Activated naive CD4-positive, alpha-beta T cell treated with Interleukin-2 at 50 U/mL for 16 hours (primary cell): ENCODE measurements around the gene IRF6.

Experiments used
- DNase-seq: peaks from one replicate; pipeline ENCODE4 v3.0.0-alpha.2; 2020

IRF6 gene

DNA sequence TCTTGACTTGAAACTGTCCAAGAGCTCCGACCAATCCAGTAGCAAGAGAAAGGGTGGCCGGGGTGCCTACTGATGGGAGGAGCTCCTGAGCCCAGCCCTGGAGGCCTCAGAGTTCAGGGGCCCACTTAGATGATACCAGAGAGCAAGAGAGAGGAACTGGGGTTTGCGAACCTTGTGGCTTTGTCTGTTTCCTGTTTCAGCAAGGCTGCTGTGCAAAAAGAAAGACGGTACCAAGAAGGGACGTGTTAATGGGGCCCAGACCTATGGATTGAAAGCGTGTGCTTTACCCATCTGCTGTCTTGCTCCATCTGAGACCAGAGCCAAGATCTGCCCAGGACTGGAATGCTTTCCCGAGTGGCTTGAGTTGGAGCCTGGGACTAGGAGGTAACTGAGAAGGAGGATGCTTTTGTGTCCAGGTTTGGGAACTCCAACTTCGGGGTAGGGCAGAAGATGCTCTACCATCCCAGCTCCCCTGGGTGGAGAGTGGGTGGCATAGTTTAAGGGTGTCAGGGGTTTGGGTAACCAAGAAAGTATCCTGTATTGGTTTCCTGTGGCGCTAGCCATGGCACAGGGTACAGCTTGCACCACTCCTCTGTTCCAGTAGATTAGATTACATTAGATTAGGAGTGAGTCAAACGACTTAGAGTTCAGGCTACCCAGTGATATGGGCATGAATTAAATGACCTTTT is 49.9 kb downstream of the IRF6 start, which contains the start of gene TRAF3IP3:
Gene TRAF3IP3, plus strand, starts transcription at position 128 of the 689 bp plus-strand sequence. CDS start 3,987 bp downstream, outside the sequence.
- peak; percentile 78 for DNase-seq

GRCh38 chr1:209755256-209755655 is 50.7 kb downstream of the IRF6 start:
- DNase-seq: no peak

DNA sequence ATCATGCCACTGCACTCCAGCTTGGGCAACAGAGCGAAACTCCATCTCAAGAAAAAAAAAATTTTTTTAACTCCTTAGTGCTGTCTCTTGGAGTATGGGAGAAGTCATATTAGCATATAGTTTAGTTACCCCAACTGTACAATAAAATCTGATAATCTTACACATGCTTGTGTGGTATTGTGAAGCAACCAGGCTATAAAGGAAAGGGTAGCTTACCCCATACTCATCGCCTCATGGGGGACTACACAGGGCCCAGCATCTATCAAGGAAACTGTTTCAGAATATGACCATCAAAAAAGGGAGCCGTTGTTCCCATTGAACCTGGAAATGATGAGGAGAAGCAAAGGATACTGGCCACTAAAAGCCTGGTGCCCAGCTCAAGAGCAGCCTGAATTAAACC is 53.1 kb downstream of the IRF6 start:
- no peak for DNase-seq

DNA sequence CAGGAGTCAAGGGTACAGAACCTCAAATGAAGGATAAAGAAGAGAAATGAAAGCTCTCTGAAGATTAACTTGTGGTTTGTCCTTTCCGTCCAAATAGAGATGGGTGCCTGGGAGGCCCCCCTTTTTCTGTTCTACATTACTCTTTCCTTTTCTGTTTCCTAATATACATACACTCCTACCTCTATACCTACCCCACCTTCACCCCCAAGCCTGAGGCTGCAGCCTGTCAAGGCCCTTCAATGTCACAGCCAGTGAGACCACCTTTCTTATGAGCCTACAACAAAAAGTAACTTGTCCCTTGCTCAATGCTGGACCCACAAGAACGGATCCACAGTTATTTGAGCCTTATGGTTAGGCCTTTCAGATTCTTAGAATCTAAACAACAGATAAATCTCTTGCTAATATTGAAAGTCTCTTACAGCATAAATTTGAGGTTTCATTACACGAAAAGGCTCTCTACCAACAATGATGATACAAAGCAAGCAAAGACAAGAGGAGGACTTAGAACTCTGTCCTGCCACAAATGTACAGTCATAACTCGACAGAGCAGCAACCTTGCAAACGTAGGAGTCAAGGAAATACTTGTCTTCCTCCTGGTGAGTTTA is 54.2 kb downstream of the IRF6 start:
- DNase-seq: peak; percentile 50

- no peak for DNase-seq
These were observed 56.1 kb downstream of the IRF6 start for GRCh38 chr1:209749670-209750323.

GRCh38 chr1:209749205-209749604 is 56.7 kb downstream of the IRF6 start:
- DNase-seq: no peak

GRCh38 chr1:209748620-209749019 is 57.3 kb downstream of the IRF6 start:
- no peak for DNase-seq

- peak; percentile 89 for DNase-seq
These were observed 58.2 kb downstream of the IRF6 start for GRCh38 chr1:209747580-209748262.

DNA sequence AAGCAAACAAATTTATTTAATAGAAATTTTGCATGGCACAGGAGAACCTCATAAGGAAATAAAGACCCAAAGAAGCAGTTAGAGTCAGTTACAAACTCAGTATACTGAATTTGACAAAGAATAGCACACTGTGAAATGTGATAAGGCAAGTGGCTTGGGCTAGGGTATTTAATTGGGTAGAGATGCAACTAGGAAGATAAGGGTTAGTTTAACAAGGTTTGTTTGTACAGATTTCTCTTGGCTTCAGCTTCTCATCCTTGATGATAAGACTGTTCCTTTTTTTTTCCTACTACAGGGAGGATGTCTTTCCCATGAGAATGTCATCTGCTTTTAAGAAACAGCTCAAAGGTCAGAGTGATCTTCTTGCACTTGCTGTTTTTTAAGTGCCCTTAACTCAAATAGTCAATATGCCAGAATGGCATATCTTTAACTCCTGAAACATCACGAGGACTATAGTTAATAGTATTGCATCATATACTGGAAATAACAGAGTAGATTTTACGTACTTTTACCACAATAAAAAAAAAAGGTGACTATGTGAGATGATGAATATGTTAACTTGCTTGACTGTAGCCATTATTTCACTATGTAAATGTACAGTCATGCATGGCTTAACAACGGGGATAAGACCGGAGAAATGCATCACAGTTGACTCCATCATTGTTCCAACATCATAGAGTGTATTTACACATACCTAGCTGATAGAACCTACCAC is 59.3 kb downstream of the IRF6 start:
- no peak for DNase-seq

DNA sequence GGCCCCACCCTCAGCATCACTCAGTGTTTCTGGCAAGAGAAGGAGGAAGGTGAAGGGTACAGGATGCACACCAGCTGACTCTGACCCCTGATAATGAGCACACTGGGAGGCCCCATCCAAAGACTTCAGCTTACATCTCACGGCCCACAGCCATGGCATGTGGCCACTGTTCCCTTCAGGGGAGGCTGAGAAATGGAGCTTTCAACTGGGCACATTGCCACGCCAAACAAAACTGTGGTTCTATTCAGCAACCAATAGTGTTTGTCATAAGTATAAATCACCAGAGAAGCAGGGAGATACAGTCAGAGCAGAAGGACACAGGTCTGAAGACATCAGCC is 62.8 kb downstream of the IRF6 start:
- DNase-seq: no peak

GRCh38 chr1:209742409-209743144 is 63.4 kb downstream of the IRF6 start:
- no peak for DNase-seq

DNA sequence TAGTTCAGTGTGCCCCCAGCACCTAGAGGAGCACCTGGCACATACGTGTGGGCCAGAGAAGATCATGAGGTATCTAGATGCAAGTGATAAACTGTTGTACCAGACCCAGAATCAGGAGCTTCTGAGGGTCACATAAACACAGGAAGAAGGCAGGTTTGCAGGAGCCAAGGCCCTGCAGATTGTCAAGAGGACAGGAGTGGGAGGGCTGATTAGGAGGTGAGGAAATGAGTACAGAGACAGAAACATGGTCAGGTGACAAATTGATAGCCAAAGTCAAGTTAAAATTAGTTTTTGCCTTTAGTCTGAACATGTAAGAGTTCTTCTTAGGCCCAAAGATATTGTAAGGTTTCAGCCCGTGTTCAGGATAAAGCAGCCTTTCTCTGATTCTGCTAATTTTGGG is 64.1 kb downstream of the IRF6 start:
- DNase-seq: no peak

DNA sequence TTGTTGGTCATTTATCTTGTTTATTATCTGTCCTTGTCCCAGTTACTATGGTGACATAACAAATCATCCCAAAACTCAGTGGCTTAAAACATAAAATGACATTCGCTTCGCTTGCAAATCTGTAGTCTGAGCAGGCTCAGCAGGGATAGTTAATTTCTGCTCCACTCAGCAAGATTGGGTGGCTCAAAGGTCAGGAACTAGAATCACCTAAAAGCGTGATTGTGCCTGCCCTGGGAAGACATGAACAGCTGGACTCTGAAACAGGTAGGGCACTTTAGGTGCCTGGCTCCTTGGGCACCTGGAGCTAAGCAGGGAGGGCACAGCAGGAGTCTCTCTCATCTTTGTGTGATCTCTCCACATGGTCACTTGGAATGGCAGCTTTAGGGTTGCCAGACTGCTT is 64.7 kb downstream of the IRF6 start:
- no peak for DNase-seq

DNA sequence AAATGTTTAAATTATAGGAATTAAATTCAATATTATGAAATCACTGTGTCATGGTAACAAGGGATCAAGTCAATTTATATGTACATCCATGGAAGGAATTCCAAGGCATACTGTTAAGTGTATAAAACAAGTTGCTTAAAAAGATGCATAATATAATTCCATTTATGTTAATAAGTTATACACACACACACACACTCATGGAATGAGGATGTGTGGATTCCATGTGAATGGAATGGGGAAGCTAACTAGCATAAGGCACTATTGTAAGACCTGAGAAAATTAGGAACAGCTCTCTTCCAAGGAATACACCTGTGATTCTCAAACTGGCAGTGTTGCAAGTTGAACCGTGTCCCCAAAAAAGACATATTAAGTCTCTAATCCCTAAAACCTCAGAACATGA is 67.7 kb downstream of the IRF6 start:
- no peak for DNase-seq

DNA sequence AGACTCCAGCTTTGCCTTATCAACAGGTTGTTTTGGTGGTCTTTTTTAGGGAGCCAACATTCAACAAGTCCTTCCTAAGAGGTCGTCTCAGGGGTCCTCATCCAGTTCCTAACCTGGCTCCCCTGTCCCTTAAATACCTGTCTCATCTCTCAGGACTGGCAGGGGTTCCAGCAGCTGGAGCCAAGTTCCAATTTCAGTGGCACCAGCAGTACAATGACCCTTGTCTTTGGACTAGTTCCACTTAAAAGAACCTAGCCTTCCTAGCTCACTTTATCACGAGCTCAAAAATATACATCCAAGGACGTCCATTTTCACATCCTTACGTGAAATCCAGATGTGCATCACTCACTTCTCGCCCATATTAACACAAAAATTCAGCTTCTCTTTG is 68.8 kb downstream of the IRF6 start:
- DNase-seq: no peak

DNA sequence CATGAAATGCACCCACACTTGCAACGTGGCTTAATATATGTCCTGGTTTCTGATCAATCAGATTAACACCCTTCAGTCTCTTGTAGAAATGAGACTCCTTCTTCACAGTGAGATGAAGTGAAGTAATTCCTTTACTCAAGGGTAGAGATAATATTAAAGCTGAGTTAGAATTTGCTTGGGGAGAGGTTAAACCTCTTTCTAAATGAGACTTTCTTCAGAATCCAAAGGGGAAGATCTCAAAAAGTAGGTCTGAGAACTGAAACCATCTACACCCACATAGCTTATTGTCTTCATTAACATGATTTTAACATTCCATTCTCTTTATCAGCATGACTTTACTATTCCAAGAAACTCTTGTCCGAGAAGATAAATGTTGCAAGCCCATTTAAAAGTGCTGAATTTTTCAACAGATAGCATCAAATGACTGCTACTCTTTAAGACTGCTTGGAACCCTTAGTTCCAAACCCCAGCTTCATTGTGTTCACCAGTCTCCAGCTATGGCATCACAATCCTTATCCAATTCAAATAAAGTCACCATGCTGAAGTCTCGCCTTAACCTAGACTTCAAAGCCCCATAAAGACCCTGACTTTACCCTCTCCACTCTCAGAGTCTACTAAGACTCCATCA is 69.3 kb downstream of the IRF6 start:
- DNase-seq: no peak
